HEK293 (cell line): ENCODE data around the gene DFFA.

ENCODE experiments used
- GLI2 ChIP-seq: fragments of 450-650 bp; formaldehyde crosslinking; IDR thresholded peaks from 2 replicates; pipeline ENCODE4; 2017; ENCODE audit warnings: missing biosample characterization, missing genetic modification characterization, low read depth, borderline replicate concordance
- KLF7 ChIP-seq: fragments of 450-650 bp; formaldehyde crosslinking; IDR thresholded peaks from 2 replicates; pipeline ENCODE4 v1.5.1; 2016; ENCODE audit warnings: missing biosample characterization, missing genetic modification characterization, borderline replicate concordance
- KLF8 ChIP-seq: fragments of 450-650 bp; formaldehyde crosslinking; IDR thresholded peaks from 2 replicates; pipeline ENCODE4 v1.5.1; 2016; ENCODE audit warnings: missing biosample characterization, missing genetic modification characterization
- MYNN ChIP-seq: fragments of 450-650 bp; formaldehyde crosslinking; IDR thresholded peaks from 2 replicates; pipeline ENCODE4 v1.5.1; 2016; ENCODE audit warnings: missing biosample characterization, missing genetic modification characterization, borderline replicate concordance
- REPIN1 ChIP-seq: fragments of 450-650 bp; formaldehyde crosslinking; IDR thresholded peaks from 2 replicates; pipeline ENCODE4 v1.5.1; 2017; ENCODE audit warnings: missing biosample characterization, missing genetic modification characterization, low read depth
- SCRT2 ChIP-seq: fragments of 450-650 bp; formaldehyde crosslinking; IDR thresholded peaks from 2 replicates; pipeline ENCODE4 v1.5.1; 2016; ENCODE audit warnings: missing biosample characterization, missing genetic modification characterization
- SP2 ChIP-seq: fragments of 450-650 bp; formaldehyde crosslinking; IDR thresholded peaks from 2 replicates; pipeline ENCODE4 v1.5.1; 2016; ENCODE audit warnings: missing biosample characterization, missing genetic modification characterization
- ZBTB8A ChIP-seq: fragments of 450-650 bp; formaldehyde crosslinking; IDR thresholded peaks from 2 replicates; pipeline ENCODE4 v1.5.1; 2016; ENCODE audit warnings: missing biosample characterization, missing genetic modification characterization
- ZEB2 ChIP-seq: fragments of 450-650 bp; formaldehyde crosslinking; IDR thresholded peaks from 2 replicates; pipeline ENCODE4 v1.5.1; 2016; ENCODE audit warnings: missing biosample characterization, missing genetic modification characterization
- ZIC2 ChIP-seq: fragments of 450-650 bp; formaldehyde crosslinking; IDR thresholded peaks from 2 replicates; pipeline ENCODE4 v1.5.1; 2016; ENCODE audit warnings: missing biosample characterization, missing genetic modification characterization
- ZNF184 ChIP-seq: fragments of 450-650 bp; IDR thresholded peaks from 2 replicates; pipeline ENCODE4 v1.5.1; 2018; ENCODE audit warnings: missing biosample characterization, mild to moderate bottlenecking, missing genetic modification characterization
- ZNF211 ChIP-seq: fragments of 450-650 bp; formaldehyde crosslinking; IDR thresholded peaks from 2 replicates; pipeline ENCODE4 v1.5.1; 2016; ENCODE audit warnings: low read depth, missing biosample characterization, missing genetic modification characterization
- ZNF341 ChIP-seq: fragments of 450-650 bp; formaldehyde crosslinking; IDR thresholded peaks from 2 replicates; pipeline ENCODE4; 2016; ENCODE audit warnings: low read depth, missing biosample characterization, missing genetic modification characterization
- ZNF350 ChIP-seq: fragments of 450-650 bp; formaldehyde crosslinking; IDR thresholded peaks from 2 replicates; pipeline ENCODE4 v1.5.0; 2017; ENCODE audit warnings: missing biosample characterization, mild to moderate bottlenecking, missing genetic modification characterization
- ZNF366 ChIP-seq: fragments of 450-650 bp; formaldehyde crosslinking; conservative IDR thresholded peaks from 2 replicates; pipeline ENCODE4 v1.5.1; 2016; ENCODE audit warnings: missing biosample characterization, missing genetic modification characterization
- ZNF404 ChIP-seq: fragments of 450-650 bp; formaldehyde crosslinking; IDR thresholded peaks from 2 replicates; pipeline ENCODE4 v1.5.1; 2017; ENCODE audit warnings: missing biosample characterization, missing genetic modification characterization
- ZNF473 ChIP-seq: fragments of 450-650 bp; formaldehyde crosslinking; IDR thresholded peaks from 2 replicates; pipeline ENCODE4 v1.5.1; 2017; ENCODE audit warnings: missing biosample characterization, missing genetic modification characterization
- ZNF596 ChIP-seq: fragments of 450-650 bp; IDR thresholded peaks from 2 replicates; pipeline ENCODE4 v1.5.0; 2018; ENCODE audit warnings: missing biosample characterization, mild to moderate bottlenecking, missing genetic modification characterization, moderate library complexity
- ZNF654 ChIP-seq: fragments of 450-650 bp; formaldehyde crosslinking; IDR thresholded peaks from 2 replicates; pipeline ENCODE4 v1.5.1; 2016; ENCODE audit warnings: low read depth, missing biosample characterization, missing genetic modification characterization
- ZNF660 ChIP-seq: fragments of 450-650 bp; IDR thresholded peaks from 2 replicates; pipeline ENCODE4 v1.5.1; 2018; ENCODE audit warnings: missing biosample characterization, mild to moderate bottlenecking, missing genetic modification characterization
- ZNF707 ChIP-seq: fragments of 450-650 bp; formaldehyde crosslinking; IDR thresholded peaks from 2 replicates; pipeline ENCODE4 v1.5.1; 2016; ENCODE audit warnings: missing biosample characterization, missing genetic modification characterization
- ZNF76 ChIP-seq: fragments of 450-650 bp; formaldehyde crosslinking; IDR thresholded peaks from 2 replicates; pipeline ENCODE4; 2016; ENCODE audit warnings: low read depth, missing biosample characterization, missing genetic modification characterization, borderline replicate concordance
- ZNF768 ChIP-seq: fragments of 450-650 bp; formaldehyde crosslinking; IDR thresholded peaks from 2 replicates; pipeline ENCODE4 v1.5.1; 2018; ENCODE audit warnings: missing biosample characterization, mild to moderate bottlenecking, missing genetic modification characterization
- ZNF785 ChIP-seq: fragments of 450-650 bp; formaldehyde crosslinking; IDR thresholded peaks from 2 replicates; pipeline ENCODE4 v1.5.1; 2016; ENCODE audit warnings: missing biosample characterization, missing genetic modification characterization
- ZNF843 ChIP-seq: fragments of 450-650 bp; formaldehyde crosslinking; IDR thresholded peaks from 2 replicates; pipeline ENCODE4 v1.5.1; 2016; ENCODE audit warnings: missing biosample characterization, missing genetic modification characterization
- ZSCAN30 ChIP-seq: fragments of 450-650 bp; IDR thresholded peaks from 2 replicates; pipeline ENCODE4 v1.5.1; 2018; ENCODE audit warnings: missing biosample characterization, mild to moderate bottlenecking, missing genetic modification characterization, moderate library complexity
- TF ChIP-seq, protein P1 (sequence below): fragments of 450-650 bp; formaldehyde crosslinking; IDR thresholded peaks from 2 replicates; pipeline ENCODE4 v1.5.1; 2016; ENCODE audit warnings: missing biosample characterization, missing genetic modification characterization
- TF ChIP-seq, protein P2 (sequence below): fragments of 450-650 bp; IDR thresholded peaks from 2 replicates; pipeline ENCODE4 v1.5.1; 2018; ENCODE audit warnings: missing biosample characterization, mild to moderate bottlenecking, missing genetic modification characterization
- TF ChIP-seq, protein P3 (sequence below): fragments of 450-650 bp; formaldehyde crosslinking; IDR thresholded peaks from 2 replicates; pipeline ENCODE4 v1.5.1; 2016; ENCODE audit warnings: missing biosample characterization, missing genetic modification characterization
- TF ChIP-seq, protein P4 (sequence below): fragments of 450-650 bp; formaldehyde crosslinking; conservative IDR thresholded peaks from 2 replicates; pipeline ENCODE4 v1.5.1; 2016; ENCODE audit warnings: low read depth, missing biosample characterization, missing genetic modification characterization

DFFA gene

DNA sequence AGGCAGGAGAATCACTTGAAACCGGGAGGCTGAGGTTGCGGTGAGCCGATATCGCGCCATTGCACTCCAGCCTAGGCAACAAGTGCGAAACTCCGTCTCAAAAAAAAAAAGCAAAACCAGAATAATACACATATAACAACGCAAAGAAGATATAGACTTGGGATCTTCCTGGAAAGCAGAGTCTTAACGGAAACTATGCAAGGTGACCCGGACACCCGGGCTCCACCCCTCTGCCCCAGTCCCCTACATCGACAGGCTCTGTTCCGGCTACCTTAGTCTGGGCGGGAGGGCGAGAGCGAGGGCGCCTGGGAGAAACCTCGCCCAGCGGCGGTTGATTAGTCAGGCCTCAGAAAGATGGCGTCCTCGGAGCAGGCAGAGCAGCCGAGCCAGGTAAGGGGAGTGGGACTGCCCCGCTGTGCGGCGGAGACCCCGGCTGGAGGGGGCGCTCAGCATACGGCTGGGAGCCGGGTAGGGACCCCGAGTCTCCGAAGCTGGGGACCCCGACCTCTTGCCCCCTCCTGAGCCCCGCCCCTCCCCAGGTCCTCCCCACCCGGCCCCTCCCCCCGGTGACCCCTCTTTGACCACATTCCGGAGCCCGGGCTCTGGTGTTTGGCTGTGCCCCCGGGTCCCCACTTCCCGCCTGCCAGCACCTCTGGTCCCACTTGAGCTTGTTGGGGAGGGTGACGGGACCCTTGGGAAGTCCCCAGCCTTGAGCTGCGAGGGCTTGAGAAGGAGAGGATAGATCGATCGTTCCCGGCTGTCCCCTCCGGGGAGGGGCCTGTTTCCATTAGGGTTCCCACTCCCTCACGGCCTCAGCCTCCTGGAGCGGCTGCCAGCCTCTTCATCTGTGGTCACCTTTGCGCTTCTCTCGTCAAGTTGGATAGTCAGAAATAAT, 2.5 kb upstream of the DFFA start, which contains the start of gene PEX14 (continued):
- TF ChIP-seq KLF7 (tag by site-specific recombination): peak; percentile 56; the same call in 1 of the 2 replicates
- no peak for TF ChIP-seq ZIC2
- TF ChIP-seq, protein P1, sequence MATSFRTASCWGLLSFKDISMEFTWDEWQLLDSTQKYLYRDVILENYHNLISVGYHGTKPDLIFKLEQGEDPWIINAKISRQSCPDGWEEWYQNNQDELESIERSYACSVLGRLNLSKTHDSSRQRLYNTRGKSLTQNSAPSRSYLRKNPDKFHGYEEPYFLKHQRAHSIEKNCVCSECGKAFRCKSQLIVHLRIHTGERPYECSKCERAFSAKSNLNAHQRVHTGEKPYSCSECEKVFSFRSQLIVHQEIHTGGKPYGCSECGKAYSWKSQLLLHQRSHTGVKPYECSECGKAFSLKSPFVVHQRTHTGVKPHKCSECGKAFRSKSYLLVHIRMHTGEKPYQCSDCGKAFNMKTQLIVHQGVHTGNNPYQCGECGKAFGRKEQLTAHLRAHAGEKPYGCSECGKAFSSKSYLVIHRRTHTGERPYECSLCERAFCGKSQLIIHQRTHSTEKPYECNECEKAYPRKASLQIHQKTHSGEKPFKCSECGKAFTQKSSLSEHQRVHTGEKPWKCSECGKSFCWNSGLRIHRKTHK (tag by site-specific recombination): no peak
- no peak for TF ChIP-seq ZNF596
- TF ChIP-seq ZNF404 (tag by site-specific recombination): no peak
- no peak for TF ChIP-seq REPIN1
- TF ChIP-seq ZNF843 (tag by site-specific recombination): peak; percentile 43; the same call in 1 of the 2 replicates
- TF ChIP-seq ZSCAN30 (tag by site-specific recombination): no peak
- no peak for TF ChIP-seq ZNF350
- TF ChIP-seq, protein P2, sequence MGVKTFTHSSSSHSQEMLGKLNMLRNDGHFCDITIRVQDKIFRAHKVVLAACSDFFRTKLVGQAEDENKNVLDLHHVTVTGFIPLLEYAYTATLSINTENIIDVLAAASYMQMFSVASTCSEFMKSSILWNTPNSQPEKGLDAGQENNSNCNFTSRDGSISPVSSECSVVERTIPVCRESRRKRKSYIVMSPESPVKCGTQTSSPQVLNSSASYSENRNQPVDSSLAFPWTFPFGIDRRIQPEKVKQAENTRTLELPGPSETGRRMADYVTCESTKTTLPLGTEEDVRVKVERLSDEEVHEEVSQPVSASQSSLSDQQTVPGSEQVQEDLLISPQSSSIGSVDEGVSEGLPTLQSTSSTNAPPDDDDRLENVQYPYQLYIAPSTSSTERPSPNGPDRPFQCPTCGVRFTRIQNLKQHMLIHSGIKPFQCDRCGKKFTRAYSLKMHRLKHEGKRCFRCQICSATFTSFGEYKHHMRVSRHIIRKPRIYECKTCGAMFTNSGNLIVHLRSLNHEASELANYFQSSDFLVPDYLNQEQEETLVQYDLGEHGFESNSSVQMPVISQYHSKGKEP (tag by site-specific recombination): 0 out of 2 replicates have a peak, but pooled peaks have one; percentile 11
- TF ChIP-seq SP2: peak; percentile 30; the same call in 1 of the 2 replicates
- TF ChIP-seq, protein P3, sequence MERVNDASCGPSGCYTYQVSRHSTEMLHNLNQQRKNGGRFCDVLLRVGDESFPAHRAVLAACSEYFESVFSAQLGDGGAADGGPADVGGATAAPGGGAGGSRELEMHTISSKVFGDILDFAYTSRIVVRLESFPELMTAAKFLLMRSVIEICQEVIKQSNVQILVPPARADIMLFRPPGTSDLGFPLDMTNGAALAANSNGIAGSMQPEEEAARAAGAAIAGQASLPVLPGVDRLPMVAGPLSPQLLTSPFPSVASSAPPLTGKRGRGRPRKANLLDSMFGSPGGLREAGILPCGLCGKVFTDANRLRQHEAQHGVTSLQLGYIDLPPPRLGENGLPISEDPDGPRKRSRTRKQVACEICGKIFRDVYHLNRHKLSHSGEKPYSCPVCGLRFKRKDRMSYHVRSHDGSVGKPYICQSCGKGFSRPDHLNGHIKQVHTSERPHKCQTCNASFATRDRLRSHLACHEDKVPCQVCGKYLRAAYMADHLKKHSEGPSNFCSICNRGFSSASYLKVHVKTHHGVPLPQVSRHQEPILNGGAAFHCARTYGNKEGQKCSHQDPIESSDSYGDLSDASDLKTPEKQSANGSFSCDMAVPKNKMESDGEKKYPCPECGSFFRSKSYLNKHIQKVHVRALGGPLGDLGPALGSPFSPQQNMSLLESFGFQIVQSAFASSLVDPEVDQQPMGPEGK (tag by site-specific recombination): 0 out of 2 replicates have a peak, but pooled peaks have one; percentile 66
- peak; percentile 52; the same call in 1 of the 2 replicates for TF ChIP-seq ZNF660 (tag by site-specific recombination)
- no peak for TF ChIP-seq ZNF473 (tag by site-specific recombination)
- no peak for TF ChIP-seq ZNF366
- peak; percentile 92 for TF ChIP-seq ZNF76 (tag by site-specific recombination)
- peak; percentile 55 for TF ChIP-seq ZBTB8A (tag by site-specific recombination)
- peak; percentile 40; the same call in 1 of the 2 replicates for TF ChIP-seq ZEB2
- no peak for TF ChIP-seq ZNF211
- no peak for TF ChIP-seq MYNN (tag by site-specific recombination)
- no peak for TF ChIP-seq ZNF785
- no peak for TF ChIP-seq ZNF768 (tag by site-specific recombination)
- no peak for TF ChIP-seq ZNF654 (tag by site-specific recombination)
- TF ChIP-seq SCRT2 (tag by site-specific recombination): peak; percentile 82
- TF ChIP-seq ZNF341 (tag by site-specific recombination): peak; percentile 86
- no peak for TF ChIP-seq GLI2 (tag by site-specific recombination)
- TF ChIP-seq ZNF184 (tag by site-specific recombination): no peak
- peak; percentile 90 for TF ChIP-seq KLF8
- TF ChIP-seq ZNF707 (tag by site-specific recombination): no peak
- TF ChIP-seq, protein P4, sequence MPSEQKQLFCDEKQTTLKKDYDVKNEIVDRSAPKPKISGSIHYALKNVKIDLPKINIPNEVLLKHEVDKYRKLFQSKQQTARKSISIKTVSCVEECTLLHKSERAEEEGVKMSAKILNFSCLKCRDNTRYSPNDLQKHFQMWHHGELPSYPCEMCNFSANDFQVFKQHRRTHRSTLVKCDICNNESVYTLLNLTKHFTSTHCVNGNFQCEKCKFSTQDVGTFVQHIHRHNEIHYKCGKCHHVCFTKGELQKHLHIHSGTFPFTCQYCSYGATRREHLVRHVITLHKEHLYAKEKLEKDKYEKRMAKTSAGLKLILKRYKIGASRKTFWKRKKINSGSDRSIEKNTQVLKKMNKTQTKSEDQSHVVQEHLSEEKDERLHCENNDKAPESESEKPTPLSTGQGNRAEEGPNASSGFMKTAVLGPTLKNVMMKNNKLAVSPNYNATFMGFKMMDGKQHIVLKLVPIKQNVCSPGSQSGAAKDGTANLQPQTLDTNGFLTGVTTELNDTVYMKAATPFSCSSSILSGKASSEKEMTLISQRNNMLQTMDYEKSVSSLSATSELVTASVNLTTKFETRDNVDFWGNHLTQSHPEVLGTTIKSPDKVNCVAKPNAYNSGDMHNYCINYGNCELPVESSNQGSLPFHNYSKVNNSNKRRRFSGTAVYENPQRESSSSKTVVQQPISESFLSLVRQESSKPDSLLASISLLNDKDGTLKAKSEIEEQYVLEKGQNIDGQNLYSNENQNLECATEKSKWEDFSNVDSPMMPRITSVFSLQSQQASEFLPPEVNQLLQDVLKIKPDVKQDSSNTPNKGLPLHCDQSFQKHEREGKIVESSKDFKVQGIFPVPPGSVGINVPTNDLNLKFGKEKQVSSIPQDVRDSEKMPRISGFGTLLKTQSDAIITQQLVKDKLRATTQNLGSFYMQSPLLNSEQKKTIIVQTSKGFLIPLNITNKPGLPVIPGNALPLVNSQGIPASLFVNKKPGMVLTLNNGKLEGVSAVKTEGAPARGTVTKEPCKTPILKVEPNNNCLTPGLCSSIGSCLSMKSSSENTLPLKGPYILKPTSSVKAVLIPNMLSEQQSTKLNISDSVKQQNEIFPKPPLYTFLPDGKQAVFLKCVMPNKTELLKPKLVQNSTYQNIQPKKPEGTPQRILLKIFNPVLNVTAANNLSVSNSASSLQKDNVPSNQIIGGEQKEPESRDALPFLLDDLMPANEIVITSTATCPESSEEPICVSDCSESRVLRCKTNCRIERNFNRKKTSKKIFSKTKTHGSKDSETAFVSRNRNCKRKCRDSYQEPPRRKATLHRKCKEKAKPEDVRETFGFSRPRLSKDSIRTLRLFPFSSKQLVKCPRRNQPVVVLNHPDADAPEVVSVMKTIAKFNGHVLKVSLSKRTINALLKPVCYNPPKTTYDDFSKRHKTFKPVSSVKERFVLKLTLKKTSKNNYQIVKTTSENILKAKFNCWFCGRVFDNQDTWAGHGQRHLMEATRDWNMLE (tag by site-specific recombination): peak; percentile 83
